ENCODE measurements around the gene EXOC4.

EXOC4 gene

GRCh38 chr7:133827707-133828623 is 575.1 kb downstream of the EXOC4 start:
- DNase-seq (ENCODE audit: low read depth in 2 of 2): no peak

- no peak for DNase-seq (ENCODE audit: low read depth in 2 of 2)
Measured at GRCh38 chr7:133828906-133829305, 576.0 kb downstream of the EXOC4 start.

- DNase-seq (ENCODE audit: low read depth in 2 of 2): no peak
Measured at GRCh38 chr7:133829336-133829897, 576.5 kb downstream of the EXOC4 start.

GRCh38 chr7:133830081-133830480 is 577.2 kb downstream of the EXOC4 start:
- DNase-seq (ENCODE audit: low read depth in 2 of 2): no peak

GRCh38 chr7:133836666-133837065 is 583.8 kb downstream of the EXOC4 start:
- DNase-seq (ENCODE audit: low read depth in 2 of 2): no peak

- no peak for DNase-seq (ENCODE audit: low read depth in 2 of 2)
Measured at GRCh38 chr7:133837224-133837623, 584.3 kb downstream of the EXOC4 start.

- no peak for DNase-seq (ENCODE audit: low read depth in 2 of 2)
Measured at GRCh38 chr7:133839121-133839520, 586.2 kb downstream of the EXOC4 start.

GRCh38 chr7:133843341-133843740 is 590.5 kb downstream of the EXOC4 start:
- no peak for DNase-seq (ENCODE audit: low read depth in 2 of 2)

GRCh38 chr7:133845005-133845404 is 592.1 kb downstream of the EXOC4 start:
- DNase-seq (ENCODE audit: low read depth in 2 of 2): no peak

- no peak for DNase-seq (ENCODE audit: low read depth in 2 of 2)
Measured at GRCh38 chr7:133846203-133846945, 593.5 kb downstream of the EXOC4 start.

GRCh38 chr7:133850497-133851280 is 597.8 kb downstream of the EXOC4 start:
- DNase-seq (ENCODE audit: low read depth in 2 of 2): no peak

- DNase-seq (ENCODE audit: low read depth in 2 of 2): no peak
Measured at GRCh38 chr7:133851411-133851810, 598.5 kb downstream of the EXOC4 start.

GRCh38 chr7:133853706-133854276 is 600.9 kb downstream of the EXOC4 start:
- DNase-seq (ENCODE audit: low read depth in 2 of 2): no peak

- DNase-seq (ENCODE audit: low read depth in 2 of 2): no peak
Measured at GRCh38 chr7:133854739-133855138, 601.9 kb downstream of the EXOC4 start.

GRCh38 chr7:133857376-133858119 is 604.7 kb downstream of the EXOC4 start:
- DNase-seq (ENCODE audit: low read depth in 2 of 2): no peak

GRCh38 chr7:133858311-133858710 is 605.4 kb downstream of the EXOC4 start:
- no peak for DNase-seq (ENCODE audit: low read depth in 2 of 2)

GRCh38 chr7:133859231-133859630 is 606.4 kb downstream of the EXOC4 start:
- DNase-seq (ENCODE audit: low read depth in 2 of 2): no peak

GRCh38 chr7:133859871-133860450 is 607.1 kb downstream of the EXOC4 start:
- no peak for DNase-seq (ENCODE audit: low read depth in 2 of 2)

GRCh38 chr7:133860628-133861335 is 607.9 kb downstream of the EXOC4 start:
- DNase-seq (ENCODE audit: low read depth in 2 of 2): no peak

- DNase-seq (ENCODE audit: low read depth in 2 of 2): no peak
Measured at GRCh38 chr7:133861876-133862275, 609.0 kb downstream of the EXOC4 start.
